Posterior cingulate gyrus (tissue), 11 donors: ENCODE measurements around the gene FAM117B.
A peak's percentile ranks its signal among the peaks of the same experiment; 100 is the strongest.
"Not testable (repeated sequence)": the region's sequence is repeated elsewhere in the genome, so short reads cannot be mapped to it uniquely, and the experiment has no call there.

Experiments
- DNase-seq, 10 donors: peaks; one replicate each; pipeline versions ENCODE4 v3.0.0 to v3.0.0-alpha.2; 2020 to 2021; ENCODE audit warnings: mixed read lengths in 3 of 10
- intact Hi-C: fragments of 100-400 bp; cut with DNase I; formaldehyde crosslinking; loops from one replicate; pipeline ENCODE4 v1.15.1; 2023

Gene FAM117B

GRCh38 chr2:202786842-202787241 is 152.1 kb downstream of the FAM117B start:
- intact Hi-C loops: no loop called here
- no peak for DNase-seq

DNA sequence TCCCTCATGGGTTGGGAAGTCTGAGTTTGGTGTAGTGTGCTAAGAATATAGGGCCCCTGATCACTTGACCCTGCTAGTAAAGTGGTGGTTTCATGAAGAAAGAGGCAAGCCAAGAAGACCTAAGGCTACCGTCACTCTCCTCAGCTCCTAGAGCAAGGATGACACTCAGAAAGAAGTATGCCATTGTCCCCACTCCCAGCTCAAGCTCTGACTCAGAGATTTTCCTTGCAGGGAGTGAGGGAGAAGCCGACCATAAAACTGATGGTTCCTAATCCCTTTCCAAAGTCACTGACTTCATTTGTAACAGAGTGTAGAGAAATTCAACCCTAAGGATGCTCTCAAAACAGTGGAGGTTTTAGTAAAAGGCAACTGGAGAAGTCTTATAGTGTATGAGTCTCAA is 155.9 kb downstream of the FAM117B start:
- intact Hi-C loops: no loop called here

GRCh38 chr2:202797944-202798343 is 163.2 kb downstream of the FAM117B start:
- intact Hi-C loops: no loop called here
- DNase-seq: no peak

More for the DNA sequence above, 155.9 kb downstream of the FAM117B start:
- no peak for DNase-seq

DNA sequence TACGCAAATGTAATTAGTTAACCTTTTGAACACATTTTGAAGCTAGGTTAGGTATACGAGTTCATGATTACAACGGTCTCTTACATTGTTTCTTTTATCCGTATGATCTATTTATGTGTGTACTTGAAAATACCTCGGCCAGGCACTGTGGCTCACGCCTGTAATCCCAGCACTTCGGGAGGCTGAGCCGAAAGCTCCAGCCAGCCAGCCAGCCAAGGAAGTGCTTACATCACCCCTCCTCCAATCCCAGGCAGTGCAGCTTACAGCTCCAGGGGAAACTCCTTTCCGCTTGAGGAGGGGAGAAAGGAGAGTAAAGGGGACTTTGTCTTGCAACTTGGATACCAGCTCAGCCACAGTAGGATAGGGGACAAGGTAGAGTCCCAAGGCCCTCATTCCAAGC is 171.1 kb downstream of the FAM117B start:
- DNase-seq: peak in 2 of 10 donors; percentile 12 to 84
- intact Hi-C loops: not testable (repeated sequence)

- peak in 9 of 10 donors; percentile 24 to 88 (median 45) for DNase-seq
- intact Hi-C loops: not testable (repeated sequence)
Observed at GRCh38 chr2:202807431-202808138, 172.8 kb downstream of the FAM117B start.

- intact Hi-C loops: no loop called here
- no peak for DNase-seq
Observed at GRCh38 chr2:202808754-202809153, 174.0 kb downstream of the FAM117B start.

- DNase-seq: no peak
- intact Hi-C loops: no loop called here
Observed at GRCh38 chr2:202813387-202813786, 178.6 kb downstream of the FAM117B start.

GRCh38 chr2:202814226-202814625 is 179.5 kb downstream of the FAM117B start:
- DNase-seq: no peak
- intact Hi-C loops: no loop called here

GRCh38 chr2:202815548-202816360 is 181.0 kb downstream of the FAM117B start:
- DNase-seq: no peak
- intact Hi-C loops: no loop called here

- no peak for DNase-seq
- intact Hi-C loops: no loop called here
Observed at GRCh38 chr2:202817771-202818170, 183.0 kb downstream of the FAM117B start.

- no peak for DNase-seq
- intact Hi-C loops: no loop called here
Observed at GRCh38 chr2:202818321-202818720, 183.6 kb downstream of the FAM117B start.
